Activated CD4-positive, alpha-beta memory T cell treated with anti-CD3 and anti-CD28 coated beads for 36 hours (primary cell): ENCODE data around the gene MAP3K14. TPM values are rescaled to one million over a fixed set of nuclear protein-coding genes. Genes with fewer than 3 reads are reported as not detected.

Source experiments
- CTCF ChIA-PET: fragments of 350-600 bp; sonication (Branson Sonifier 250); formaldehyde crosslinking; loops from one replicate; lab custom pipeline; 2021; ENCODE audit warnings: antibody characterized with exemption, inconsistent platforms; lab: Charles Lee
- POLR2A ChIA-PET: fragments of 350-600 bp; sonication (Branson Sonifier 250); formaldehyde crosslinking; loops from one replicate; lab custom pipeline; 2021; ENCODE audit warnings: antibody characterized with exemption; lab: Charles Lee
- DNase-seq: peaks from one replicate; pipeline ENCODE4 v3.0.0-alpha.2; 2020
- H3K27ac Mint-ChIP-seq: one replicate; pipeline ENCODE4 v1.8.0; 2021; ENCODE audit warnings: mixed read lengths
- H3K27me3 Mint-ChIP-seq: one replicate; pipeline ENCODE4 v1.8.0; 2021; ENCODE audit warnings: mixed read lengths
- H3K36me3 Mint-ChIP-seq: one replicate; pipeline ENCODE4 v1.8.0; 2021; ENCODE audit warnings: mixed read lengths
- H3K4me1 Mint-ChIP-seq: one replicate; pipeline ENCODE4 v1.8.0; 2021; ENCODE audit warnings: low read depth, mixed read lengths
- H3K4me3 Mint-ChIP-seq: one replicate; pipeline ENCODE4 v1.8.0; 2021; ENCODE audit warnings: mild to moderate bottlenecking, mixed read lengths
- H3K9me3 Mint-ChIP-seq: one replicate; pipeline ENCODE4 v1.8.0; 2021; ENCODE audit warnings: mixed read lengths
- intact Hi-C: fragments of 100-400 bp; cut with micrococcal nuclease; formaldehyde crosslinking; loops from one replicate; pipeline ENCODE4 v1.15.1; 2023
- total RNA-seq, 2 experiments: library from RNA; stranded (reverse); gene quantifications; one replicate each; pipeline ENCODE4 v1.2.3, GENCODE V29; 2021

The MAP3K14 gene
- total RNA-seq, 2 experiments from 2014 or later, result 62.9 to 65.0 TPM

DNA sequence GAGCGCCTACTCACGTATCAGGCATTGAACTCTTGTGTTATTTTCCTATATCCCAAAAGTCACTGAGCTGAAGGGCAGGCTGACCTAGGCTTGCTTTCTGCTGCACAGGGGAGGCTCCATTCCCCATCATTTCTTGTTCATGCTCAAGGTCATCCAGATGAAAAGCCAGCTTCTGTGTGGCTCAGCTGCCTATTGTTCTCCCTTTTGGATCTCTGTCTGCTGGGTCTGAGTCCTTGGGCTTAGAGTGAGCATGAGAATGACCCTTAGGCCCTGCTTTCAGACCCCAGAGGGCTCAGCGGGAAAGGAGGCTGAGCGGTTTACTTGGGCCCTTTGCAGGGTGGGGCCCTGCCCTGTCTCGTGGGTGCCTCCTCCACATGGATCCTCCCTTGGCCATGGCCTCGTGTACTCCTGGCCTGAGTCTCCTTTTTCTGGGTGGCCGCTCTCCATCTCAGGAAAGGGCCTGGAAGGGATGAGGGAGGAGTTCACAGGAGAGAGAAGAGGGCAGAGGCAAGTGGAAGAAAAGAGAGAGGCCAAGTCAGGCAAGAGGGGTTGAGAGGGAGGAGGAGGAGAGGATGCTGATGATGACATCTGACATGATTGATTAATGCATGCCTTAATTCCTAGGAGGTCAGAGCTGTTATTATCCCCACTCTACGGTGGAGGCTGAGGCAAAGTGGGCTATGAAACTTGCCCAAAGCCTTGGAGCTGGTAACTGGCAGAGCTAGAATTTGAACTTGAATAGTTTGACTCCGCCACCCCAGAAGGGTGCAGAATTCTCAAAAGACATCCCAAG is 19.8 kb upstream of the MAP3K14 start:
- Mint-ChIP-seq H3K36me3 (no peaks in the 10 kb centered on the region), H3K27me3 (no peaks in the 10 kb centered on the region), H3K9me3 (no peaks in the 10 kb centered on the region), H3K27ac (no peak overlapping the region), H3K4me1 (peaks cover 15% of the 10 kb centered on the region), H3K4me3 (no peak overlapping the region)
- no peak for DNase-seq
- intact Hi-C loops, result no loop called here
- POLR2A ChIA-PET, result no interaction called here
- CTCF ChIA-PET, result interaction anchor here (1.4 kb wide), 1 partner anchor 60 kb away, joined by 4 read pairs; no protein-coding TSS in a partner anchor

DNA sequence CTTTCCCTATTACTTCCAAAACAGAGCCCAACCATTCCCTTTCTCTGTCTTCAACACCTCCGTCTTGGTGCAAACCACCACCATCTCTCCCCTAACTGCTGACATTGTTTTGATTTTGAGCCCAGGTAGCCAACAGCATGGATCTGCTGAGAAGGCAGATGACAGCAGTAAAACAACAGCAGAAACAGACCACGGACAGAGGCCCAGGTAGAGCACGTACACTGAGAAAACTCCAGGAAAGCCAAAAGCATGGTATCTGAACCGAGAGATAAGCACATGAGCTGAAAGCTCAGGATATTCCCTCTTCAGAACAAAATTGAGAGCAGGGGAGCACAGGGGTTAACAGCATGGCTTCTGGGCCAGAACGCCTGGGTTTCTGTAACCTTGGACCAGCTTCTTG is 18.9 kb upstream of the MAP3K14 start:
- Mint-ChIP-seq H3K4me1 (peaks cover 15% of the 10 kb centered on the region), H3K27me3 (no peaks in the 10 kb centered on the region), H3K4me3 (no peak overlapping the region), H3K27ac (no peak overlapping the region), H3K36me3 (no peaks in the 10 kb centered on the region), H3K9me3 (no peaks in the 10 kb centered on the region)
- DNase-seq, result no peak
- ChIA-PET CTCF (no interaction called here), POLR2A (no interaction called here)
- intact Hi-C loops, result no loop called here

DNA sequence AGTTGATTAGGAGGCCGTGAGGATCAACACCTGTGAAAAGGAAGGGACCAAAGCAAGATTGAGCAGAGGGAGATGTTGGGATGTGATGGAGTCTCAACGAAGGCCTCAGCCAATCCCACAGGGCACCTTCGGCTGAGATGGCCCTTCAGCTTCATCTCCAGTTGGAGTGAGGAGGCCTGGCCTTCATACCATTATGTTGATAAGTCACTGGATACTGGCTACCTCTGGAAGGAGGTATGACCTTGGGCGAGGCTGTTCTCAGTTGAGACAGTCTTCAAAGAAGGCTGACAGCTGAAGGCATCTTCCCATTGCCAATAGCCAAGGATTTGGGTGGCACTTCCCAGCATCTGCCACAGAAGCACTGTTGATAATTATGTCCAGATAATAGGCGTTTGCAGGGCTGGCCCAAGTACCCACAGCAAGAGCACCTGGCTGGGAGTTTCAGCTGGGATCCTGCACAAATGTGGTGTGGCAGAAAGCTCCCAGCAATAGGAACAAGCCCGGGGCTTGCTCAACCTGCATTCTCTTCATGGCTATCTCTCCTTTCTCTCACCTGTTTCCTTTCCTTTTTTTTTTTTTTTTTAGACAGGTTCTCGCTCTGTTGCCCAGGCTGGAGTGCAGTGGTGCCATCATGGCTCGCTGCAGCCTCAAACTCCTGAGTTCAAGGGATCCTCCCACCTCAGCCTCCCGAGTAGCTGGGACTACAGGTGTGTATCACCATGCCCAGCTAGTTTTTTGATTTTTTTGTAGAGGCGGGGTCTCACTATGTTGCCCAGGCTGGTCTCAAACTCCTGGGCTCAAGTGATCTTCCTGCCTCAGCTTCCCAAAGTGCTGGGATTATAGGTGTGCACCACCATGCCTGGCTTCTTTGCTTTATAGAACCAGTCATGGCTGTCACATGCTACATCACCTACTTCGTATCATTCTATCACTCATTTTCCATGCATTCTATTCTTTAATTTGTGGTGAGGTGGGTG is 18.2 kb upstream of the MAP3K14 start:
- CTCF ChIA-PET, result interaction anchor here (1.0 kb wide), 1 partner anchor 28 kb away, joined by 3 read pairs; no protein-coding TSS in a partner anchor
- DNase-seq, result no peak
- H3K27ac Mint-ChIP-seq, result no peak overlapping the region
- no peaks in the 10 kb centered on the region for H3K36me3 Mint-ChIP-seq
- intact Hi-C loops, result no loop called here
- H3K9me3 Mint-ChIP-seq, result no peaks in the 10 kb centered on the region
- POLR2A ChIA-PET, result interaction anchor here (1.3 kb wide), 1 partner anchor 16 kb away, joined by 3 read pairs; no protein-coding TSS in a partner anchor
- H3K4me3 Mint-ChIP-seq, result no peak overlapping the region
- H3K4me1 Mint-ChIP-seq, result peaks cover 15% of the 10 kb centered on the region
- H3K27me3 Mint-ChIP-seq, result no peaks in the 10 kb centered on the region

DNA sequence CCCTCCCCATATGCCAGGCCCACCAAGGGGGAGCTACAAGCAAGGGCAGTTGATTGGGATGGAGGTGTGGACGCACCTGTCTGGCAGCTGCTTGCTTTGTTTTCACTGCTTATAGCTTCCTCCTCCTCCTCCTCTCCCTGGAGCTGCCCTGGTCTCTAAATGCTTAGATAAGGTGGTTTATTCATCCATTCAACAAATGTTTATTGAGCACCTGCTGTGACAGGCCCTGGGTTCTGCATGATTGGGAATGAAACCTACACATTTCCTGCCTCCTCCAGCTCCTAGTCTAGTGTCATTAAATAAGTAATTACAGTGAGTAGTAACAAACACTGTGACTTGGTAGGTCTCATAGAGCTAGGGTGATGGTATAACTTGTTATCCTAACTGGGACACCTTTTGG is 17.4 kb upstream of the MAP3K14 start:
- H3K4me1 Mint-ChIP-seq, result peaks cover 21% of the 10 kb centered on the region
- CTCF ChIA-PET, result interaction anchor here (1.0 to 1.1 kb wide), 2 partner anchors 28 to 57 kb away, joined by 3 read pairs; no protein-coding TSS in a partner anchor
- POLR2A ChIA-PET, result interaction anchor here (1.3 kb wide), 1 partner anchor 15 kb away, joined by 3 read pairs; no protein-coding TSS in a partner anchor
- H3K4me3 Mint-ChIP-seq, result no peak overlapping the region
- H3K27me3 Mint-ChIP-seq, result no peaks in the 10 kb centered on the region
- no peaks in the 10 kb centered on the region for H3K9me3 Mint-ChIP-seq
- no peaks in the 10 kb centered on the region for H3K36me3 Mint-ChIP-seq
- H3K27ac Mint-ChIP-seq, result no peak overlapping the region
- DNase-seq, result no peak
- intact Hi-C loops, result no loop called here

DNA sequence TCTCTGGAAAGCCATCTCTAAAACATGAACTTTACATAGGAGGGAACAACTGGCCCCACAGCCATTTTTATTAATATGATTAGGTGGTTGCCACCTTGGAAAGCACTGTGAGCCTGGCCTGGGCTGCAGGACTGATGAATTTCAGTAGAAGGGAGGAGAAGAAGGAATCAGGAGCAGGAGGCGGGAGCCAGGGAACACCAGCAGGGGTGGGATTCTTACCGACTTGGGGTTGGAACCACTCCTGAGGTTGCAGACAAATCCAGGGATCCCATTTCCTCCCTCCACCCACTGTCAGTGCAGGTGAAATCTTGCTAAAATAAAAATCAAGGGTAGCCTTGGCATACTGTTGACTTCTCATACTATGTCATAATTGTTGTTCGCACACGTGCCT is 16.9 kb upstream of the MAP3K14 start:
- Mint-ChIP-seq H3K9me3 (no peaks in the 10 kb centered on the region), H3K27me3 (no peaks in the 10 kb centered on the region), H3K27ac (no peak overlapping the region), H3K4me1 (peaks cover 21% of the 10 kb centered on the region), H3K36me3 (no peaks in the 10 kb centered on the region), H3K4me3 (no peak overlapping the region)
- intact Hi-C loops, result no loop called here
- POLR2A ChIA-PET, result no interaction called here
- CTCF ChIA-PET, result interaction anchor here (1.1 kb wide), 1 partner anchor 57 kb away, joined by 3 read pairs; no protein-coding TSS in a partner anchor
- no peak for DNase-seq

DNA sequence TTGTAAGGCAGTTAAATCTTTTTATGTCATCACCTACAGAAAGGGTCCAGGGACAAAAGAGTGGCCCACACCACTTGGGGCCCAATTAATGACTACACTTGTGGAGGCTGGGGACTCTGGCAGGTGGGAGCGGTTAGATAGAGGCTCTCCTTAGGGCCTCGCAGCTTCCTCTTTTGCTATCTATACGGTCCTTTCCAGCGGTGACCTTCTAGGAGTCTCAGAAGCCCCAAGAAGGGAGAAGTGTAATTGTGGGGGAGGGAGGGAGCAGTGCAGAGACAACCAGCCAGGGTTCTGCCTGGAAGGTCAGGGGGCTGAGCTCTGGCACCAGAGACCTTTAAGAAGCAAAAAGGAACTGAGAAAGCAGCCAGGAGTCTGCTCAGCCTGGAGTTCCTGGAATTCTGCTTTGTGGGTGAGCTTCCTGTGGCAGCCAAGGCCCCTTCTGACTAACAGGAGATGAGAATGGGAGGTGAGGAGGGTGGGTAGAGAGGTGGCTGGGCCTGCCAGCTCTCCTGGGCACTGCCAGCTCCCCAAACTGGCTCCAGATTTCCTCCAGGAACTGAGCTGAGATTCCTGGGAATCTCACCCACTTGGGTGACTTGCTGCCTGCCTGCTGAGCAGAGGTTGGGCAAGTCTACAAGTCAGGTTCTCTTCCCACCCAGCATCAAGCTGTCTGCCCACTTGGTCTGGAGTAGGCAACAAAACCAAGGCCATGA is 16.3 kb upstream of the MAP3K14 start:
- H3K36me3 Mint-ChIP-seq, result no peaks in the 10 kb centered on the region
- ChIA-PET CTCF (interaction anchor here (1.1 kb wide), 1 partner anchor 56 kb away, joined by 3 read pairs; no protein-coding TSS in a partner anchor), POLR2A (no interaction called here)
- H3K4me3 Mint-ChIP-seq, result no peak overlapping the region
- H3K4me1 Mint-ChIP-seq, result peaks cover 21% of the 10 kb centered on the region
- intact Hi-C loops, result no loop called here
- peak; percentile 26 for DNase-seq
- H3K27me3 Mint-ChIP-seq, result no peaks in the 10 kb centered on the region
- no peaks in the 10 kb centered on the region for H3K9me3 Mint-ChIP-seq
- no peak overlapping the region for H3K27ac Mint-ChIP-seq

DNA sequence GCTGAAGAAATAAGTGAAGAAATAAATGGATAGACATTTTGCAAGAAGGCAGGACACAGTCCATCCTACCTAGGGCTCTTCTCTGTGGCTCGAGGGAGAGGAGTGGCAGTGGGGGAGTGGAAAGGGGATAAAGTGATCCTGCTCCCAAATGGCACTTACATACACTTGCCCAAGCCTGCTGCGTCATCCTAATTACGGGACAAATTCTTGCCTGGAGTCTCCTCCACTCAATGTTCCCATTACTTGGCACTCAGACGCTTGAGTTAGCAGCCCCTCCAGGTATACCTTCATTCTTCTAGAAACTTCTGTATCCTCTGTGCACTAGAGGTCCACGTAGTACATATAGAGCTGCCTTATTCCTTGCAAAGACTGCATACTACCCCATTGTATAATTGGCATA is 15.7 kb upstream of the MAP3K14 start:
- intact Hi-C loops, result no loop called here
- H3K9me3 Mint-ChIP-seq, result no peaks in the 10 kb centered on the region
- no peak for DNase-seq
- no peak overlapping the region for H3K27ac Mint-ChIP-seq
- H3K4me1 Mint-ChIP-seq, result peaks cover 21% of the 10 kb centered on the region
- no peaks in the 10 kb centered on the region for H3K36me3 Mint-ChIP-seq
- no peak overlapping the region for H3K4me3 Mint-ChIP-seq
- POLR2A ChIA-PET, result no interaction called here
- CTCF ChIA-PET, result no interaction called here
- no peaks in the 10 kb centered on the region for H3K27me3 Mint-ChIP-seq

DNA sequence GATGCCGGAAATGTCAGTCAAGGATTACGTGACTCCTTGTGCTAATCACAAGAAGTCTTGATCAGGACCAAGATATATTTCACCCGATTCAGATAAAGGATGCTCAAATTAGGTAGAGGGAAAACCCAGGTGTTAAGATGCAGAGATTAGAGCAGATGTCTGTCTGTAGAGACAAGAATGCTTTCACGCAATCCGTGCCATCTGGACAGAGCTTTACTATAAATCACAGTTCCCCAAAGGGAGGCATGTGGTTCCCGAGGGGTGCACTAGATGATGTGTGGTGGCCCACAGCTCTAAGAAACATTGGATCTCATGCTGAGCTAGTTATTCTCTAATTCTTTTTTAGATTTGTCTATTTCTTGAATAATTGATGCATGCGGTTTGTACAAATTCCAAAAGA is 9.8 kb upstream of the MAP3K14 start:
- no peaks in the 10 kb centered on the region for H3K27me3 Mint-ChIP-seq
- H3K36me3 Mint-ChIP-seq, result no peaks in the 10 kb centered on the region
- no peak overlapping the region for H3K27ac Mint-ChIP-seq
- ChIA-PET CTCF (interaction anchor here (1.1 to 1.6 kb wide), 2 partner anchors 24 to 43 kb away, joined by 3 to 4 read pairs; no protein-coding TSS in a partner anchor), POLR2A (no interaction called here)
- intact Hi-C loops, result no loop called here
- no peaks in the 10 kb centered on the region for H3K9me3 Mint-ChIP-seq
- H3K4me3 Mint-ChIP-seq, result no peak overlapping the region
- H3K4me1 Mint-ChIP-seq, result peaks cover 12% of the 10 kb centered on the region
- DNase-seq, result peak; percentile 1

DNA sequence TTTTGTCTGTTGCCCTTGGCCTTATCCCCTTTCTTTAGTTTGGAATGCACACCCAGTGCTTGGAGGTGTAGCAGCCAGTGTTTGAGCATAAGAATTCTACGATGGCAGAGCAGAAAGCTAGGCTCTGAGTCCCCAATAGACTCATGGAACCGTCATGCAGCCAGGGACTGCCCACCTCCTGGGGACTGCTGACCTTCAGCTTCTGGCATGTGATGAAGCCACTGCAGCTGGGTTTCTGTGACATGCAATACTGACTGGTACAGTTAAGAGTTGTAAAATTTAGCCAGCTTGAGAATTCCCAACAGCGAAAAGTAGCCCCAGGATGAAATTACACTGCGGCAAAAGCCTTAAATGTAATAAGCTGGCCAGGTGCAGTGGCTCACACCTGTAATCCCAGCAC is 9.0 kb upstream of the MAP3K14 start:
- Mint-ChIP-seq H3K36me3 (no peaks in the 10 kb centered on the region), H3K27me3 (no peaks in the 10 kb centered on the region), H3K4me1 (peaks cover 20% of the 10 kb centered on the region), H3K4me3 (no peak overlapping the region), H3K27ac (no peak overlapping the region), H3K9me3 (no peaks in the 10 kb centered on the region)
- CTCF ChIA-PET, result interaction anchor here (1.1 to 1.6 kb wide), 2 partner anchors 23 to 42 kb away, joined by 3 to 4 read pairs; no protein-coding TSS in a partner anchor
- intact Hi-C loops, result no loop called here
- DNase-seq, result peak; percentile 1
- POLR2A ChIA-PET, result no interaction called here

DNA sequence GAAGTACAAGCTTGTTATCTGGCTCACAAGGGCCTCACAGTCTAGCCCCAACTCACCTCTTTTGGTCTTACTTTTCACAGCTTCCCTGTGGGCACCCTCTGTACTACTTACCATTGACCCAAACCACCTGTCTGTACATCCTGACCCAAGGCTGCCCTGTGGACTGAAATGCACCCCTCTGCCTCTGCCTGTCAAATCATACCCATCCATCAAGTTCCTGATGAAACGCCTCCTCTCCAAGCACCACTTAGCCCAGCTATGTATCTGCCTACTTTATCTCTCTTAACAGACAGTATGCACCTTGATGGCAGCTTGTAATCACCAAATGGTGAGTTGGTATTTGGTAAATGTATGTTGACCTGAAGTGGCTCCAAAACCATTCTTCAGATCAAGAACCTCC is 7.5 kb upstream of the MAP3K14 start:
- POLR2A ChIA-PET, result no interaction called here
- Mint-ChIP-seq H3K27me3 (no peaks in the 10 kb centered on the region), H3K36me3 (no peaks in the 10 kb centered on the region), H3K4me1 (peaks cover 28% of the 10 kb centered on the region), H3K27ac (no peak overlapping the region), H3K9me3 (no peaks in the 10 kb centered on the region), H3K4me3 (no peak overlapping the region)
- CTCF ChIA-PET, result interaction anchor here (0.9 to 1.4 kb wide), 2 partner anchors 21 to 58 kb away, joined by 3 read pairs; no protein-coding TSS in a partner anchor
- DNase-seq, result no peak
- intact Hi-C loops, result no loop called here

DNA sequence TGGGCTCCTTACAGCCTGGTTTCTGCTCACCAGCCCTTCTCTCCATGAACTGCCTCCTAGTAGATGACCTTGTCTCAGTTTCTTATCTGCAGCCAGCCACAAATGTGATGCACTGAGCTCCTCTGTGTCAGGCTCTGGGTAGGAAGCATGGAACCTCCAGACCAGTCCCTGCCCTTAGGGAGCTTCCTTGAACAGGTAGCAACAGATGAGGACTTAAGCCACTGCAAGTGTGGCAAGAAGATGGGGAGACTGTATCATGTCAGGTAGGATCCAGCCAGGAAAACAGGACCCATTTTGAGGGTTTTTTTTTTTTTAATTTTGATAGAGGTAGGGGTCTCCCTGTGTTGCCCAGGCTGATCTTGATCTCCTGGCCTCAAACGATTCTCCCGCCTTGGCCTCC is 5.3 kb upstream of the MAP3K14 start:
- ChIA-PET CTCF (interaction anchor here (1.9 to 4.0 kb wide), 2 partner anchors 38 to 45 kb away, joined by 5 to 24 read pairs; no protein-coding TSS in a partner anchor), POLR2A (interaction anchor here (0.6 kb wide), 1 partner anchor 35 kb away, joined by 3 read pairs; no protein-coding TSS in a partner anchor)
- H3K4me1 Mint-ChIP-seq, result peaks cover 48% of the 10 kb centered on the region
- no peak overlapping the region for H3K4me3 Mint-ChIP-seq
- H3K27me3 Mint-ChIP-seq, result no peaks in the 10 kb centered on the region
- H3K9me3 Mint-ChIP-seq, result no peaks in the 10 kb centered on the region
- peaks cover 1% of the 10 kb centered on the region for H3K36me3 Mint-ChIP-seq
- intact Hi-C loops, result no loop called here
- no peak for DNase-seq
- no peak overlapping the region for H3K27ac Mint-ChIP-seq
